Left lung (tissue), 10 donors: ENCODE data around the gene SPRYD3. TPM values are rescaled to one million over a fixed set of nuclear protein-coding genes. Genes with fewer than 3 reads are reported as not detected.
"Not testable (repeated sequence)": the region's sequence is repeated elsewhere in the genome, so short reads cannot be mapped to it uniquely, and the experiment has no call there.

ENCODE experiments used
- ATAC-seq: fragments of 200-7000 bp; cut with Tn5 transposase; one replicate; pipeline ENCODE4 v1.9.1; 2020; ENCODE audit warnings: moderate library complexity
- DNase-seq, 4 donors: peaks; one replicate each; pipeline ENCODE4 v3.0.0-alpha.2; 2013 to 2020
- H3K27ac ChIP-seq, 2 donors: fragments of 200-600 bp; sonication (generic) in 1 of 2; one replicate each; pipeline versions ENCODE4 v1.5.0 to v1.8.0; 2020 to 2021
- H3K27me3 ChIP-seq, 2 donors: fragments of 200-600 bp; sonication (generic) in 1 of 2; one replicate each; pipeline versions ENCODE4 v1.5.0 to v1.8.0; 2020 to 2021
- H3K36me3 ChIP-seq, 2 donors: fragments of 200-600 bp; sonication (generic) in 1 of 2; one replicate each; pipeline versions ENCODE4 v1.5.0 to v1.8.0; 2020 to 2021
- H3K4me1 ChIP-seq, 2 donors: fragments of 200-600 bp; one replicate each; pipeline ENCODE4 v1.8.0; 2021
- H3K4me3 ChIP-seq, 2 donors: fragments of 200-600 bp; sonication (generic) in 1 of 2; one replicate each; pipeline versions ENCODE4 v1.5.0 to v1.8.0; 2020 to 2021; ENCODE audit warnings: mild to moderate bottlenecking in 1 of 2
- H3K9me3 ChIP-seq, 2 donors: fragments of 200-600 bp; sonication (generic) in 1 of 2; one replicate each; pipeline versions ENCODE4 v1.5.0 to v1.8.0; 2020 to 2021
- CTCF ChIP-seq, 2 donors: fragments of 200-600 bp; sonication (generic) in 1 of 2; IDR thresholded peaks; one replicate each; pipeline versions ENCODE4 v1.5.0 to v1.8.0; 2021; ENCODE audit warnings: antibody characterized with exemption in 2 of 2
- intact Hi-C, 2 donors: fragments of 100-400 bp; cut with DNase I; formaldehyde crosslinking; loops; one replicate each; pipeline versions ENCODE4 v1.11.2 to v1.14.2; 2022
- polyA plus RNA-seq, 6 donors: library from polyadenylated mRNA; unstranded; fragments of 120-200 nt; gene quantifications; one replicate each; pipeline ENCODE4 v1.2.1, GENCODE V29; 2013; ENCODE audit not compliant: insufficient read length in 6 of 6
- total RNA-seq, 2 donors: library from RNA; stranded (reverse); fragmentation: NEBNext Ultra II Directional; extraction: Animal tissue kit (Norgen Biotek cat#: 25700); gene quantifications; one replicate each; pipeline ENCODE4 v1.2.1, GENCODE V29; 2021
- donor health status: DM: no; HTN: yes; CAD: no.
- donor health status: DM: no; HTN: no; CAD: no.

Gene SPRYD3
- total and polyA plus RNA-seq, 8 donors, result 14.2 to 41.4 (median 18.1) TPM

DNA sequence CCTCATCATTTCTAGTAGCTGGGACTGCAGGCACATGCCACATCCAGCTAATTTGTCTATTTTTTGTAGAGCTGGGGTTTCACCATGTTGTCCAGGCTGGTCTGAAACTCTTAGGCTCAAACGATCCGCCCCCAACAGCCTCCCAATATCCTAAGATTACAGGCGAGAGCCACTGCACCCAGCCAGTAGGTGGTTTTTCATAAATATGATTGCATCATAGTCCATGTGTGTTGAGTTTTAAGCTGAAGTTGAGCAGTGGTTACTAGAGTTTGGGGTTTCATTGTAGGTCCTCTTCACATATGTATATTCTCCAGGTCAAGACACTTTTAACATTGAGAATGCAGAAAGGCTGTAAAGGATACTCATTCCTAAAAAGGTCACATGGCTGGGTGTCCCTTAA is 42.4 kb downstream of the SPRYD3 start:
- no peak for TF ChIP-seq CTCF (IDR thresholded peaks at IDR 0.05)
- Histone ChIP-seq H3K27ac (no peak overlapping the region), H3K36me3 (peaks cover 0 to 97% of the 10 kb centered on the region in 2 donors), H3K9me3 (no peaks in the 10 kb centered on the region), H3K27me3 (no peaks in the 10 kb centered on the region), H3K4me1 (peaks cover 0 to 37% of the 10 kb centered on the region in 2 donors), H3K4me3 (no peak overlapping the region)
- no peak for DNase-seq
- no peak for ATAC-seq
- intact Hi-C loops, result no loop called here

DNA sequence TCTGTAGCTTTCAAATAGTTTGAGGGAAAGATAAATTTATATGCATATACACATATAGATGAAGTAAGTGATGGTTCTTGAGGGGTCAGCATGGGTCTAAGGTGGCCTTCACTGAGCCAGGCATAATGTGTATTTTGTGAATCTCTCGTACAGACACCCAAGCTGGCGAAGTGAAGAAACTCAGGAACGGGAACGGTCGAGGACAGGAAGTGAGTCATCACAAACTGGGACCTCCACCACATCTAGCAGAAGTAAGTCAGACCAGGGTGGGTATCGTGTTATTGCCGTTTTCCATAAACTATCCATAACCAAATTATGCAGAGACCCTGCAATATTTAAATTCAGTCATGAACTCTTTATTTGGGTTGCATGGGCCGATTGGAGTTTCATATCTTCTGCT is 44.7 kb downstream of the SPRYD3 start:
- TF ChIP-seq CTCF (IDR thresholded peaks at IDR 0.05), result no peak
- no peaks in the 10 kb centered on the region for H3K27me3 ChIP-seq
- intact Hi-C loops, result no loop called here
- H3K36me3 ChIP-seq, result peaks cover 0 to 100% of the 10 kb centered on the region in 2 donors
- ATAC-seq (no peak), DNase-seq (no peak)
- H3K9me3 ChIP-seq, result no peaks in the 10 kb centered on the region
- H3K4me3 ChIP-seq, result no peak overlapping the region
- H3K4me1 ChIP-seq, result peaks cover 0 to 32% of the 10 kb centered on the region in 2 donors
- H3K27ac ChIP-seq, result peak overlapping the region in 1 of 2 donors; percentile 38

- peaks cover 0 to 100% of the 10 kb centered on the region in 2 donors for H3K36me3 ChIP-seq
- not testable (repeated sequence) for H3K27me3 ChIP-seq
Observed at GRCh38 chr12:53033832-53034231, 45.4 kb downstream of the SPRYD3 start.

DNA sequence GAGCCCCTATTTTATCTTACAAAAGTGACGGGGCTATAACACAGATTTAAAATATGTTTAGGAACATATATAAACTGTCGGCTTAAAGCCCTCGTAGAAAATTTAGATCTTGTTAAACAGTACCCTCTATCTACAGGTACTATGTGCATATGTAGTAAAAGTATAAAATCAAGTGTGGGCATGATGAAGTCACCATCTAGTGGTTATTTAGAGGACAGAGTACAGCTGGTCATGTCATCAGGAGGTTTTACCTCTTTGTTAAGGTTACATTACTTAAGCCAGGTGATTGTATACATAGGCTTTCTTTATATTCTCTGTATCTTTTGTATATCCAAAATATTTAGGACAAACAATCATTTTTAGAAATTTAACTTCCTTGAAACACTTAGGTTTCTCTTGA is 47.6 kb downstream of the SPRYD3 start:
- Histone ChIP-seq H3K27ac (no peak overlapping the region), H3K36me3 (peaks cover 0 to 100% of the 10 kb centered on the region in 2 donors), H3K4me1 (peaks cover 0 to 12% of the 10 kb centered on the region in 2 donors), H3K27me3 (no peaks in the 10 kb centered on the region), H3K9me3 (no peaks in the 10 kb centered on the region), H3K4me3 (no peak overlapping the region)
- no peak for DNase-seq
- intact Hi-C loops, result no loop called here
- TF ChIP-seq CTCF (IDR thresholded peaks at IDR 0.05), result no peak
- ATAC-seq, result peak; percentile 34

More at GRCh38 chr12:53033832-53034231, 45.4 kb downstream of the SPRYD3 start:
- intact Hi-C loops, DNase-seq, ATAC-seq, H3K9me3 ChIP-seq, H3K4me3 ChIP-seq: not testable (repeated sequence)
- Histone ChIP-seq H3K4me1 (peaks cover 0 to 26% of the 10 kb centered on the region in 2 donors), H3K27ac (peak overlapping the region in 1 of 2 donors; percentile 38)

- H3K9me3 ChIP-seq, DNase-seq, H3K27me3 ChIP-seq, H3K4me3 ChIP-seq, H3K27ac ChIP-seq, intact Hi-C loops, ATAC-seq, H3K4me1 ChIP-seq: not testable (repeated sequence)
- peaks cover 0 to 100% of the 10 kb centered on the region in 2 donors for H3K36me3 ChIP-seq
Observed at GRCh38 chr12:53027014-53027413, 52.2 kb downstream of the SPRYD3 start.

DNA sequence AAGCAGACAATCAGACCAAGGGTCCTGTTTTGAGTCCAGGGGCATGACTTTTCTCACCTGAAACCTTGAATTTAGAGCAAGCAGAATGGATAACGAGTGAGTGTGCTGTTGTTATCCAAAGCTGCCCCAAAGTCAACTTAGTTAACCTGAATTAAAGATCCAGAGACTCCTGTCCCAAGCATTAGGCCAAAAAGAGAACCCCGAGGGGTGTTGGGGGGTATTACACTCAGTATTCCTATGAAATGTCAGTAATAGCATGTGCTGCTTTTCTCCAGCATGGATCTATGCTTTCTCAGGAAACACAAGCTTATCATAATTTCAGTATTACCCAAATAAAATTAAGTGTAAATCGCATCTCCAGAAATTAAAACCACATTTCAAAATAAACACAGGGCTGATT is 53.9 kb downstream of the SPRYD3 start:
- no peak for TF ChIP-seq CTCF (IDR thresholded peaks at IDR 0.05)
- Histone ChIP-seq H3K9me3 (no peaks in the 10 kb centered on the region), H3K27me3 (no peaks in the 10 kb centered on the region), H3K4me3 (no peak overlapping the region), H3K4me1 (no peaks in the 10 kb centered on the region), H3K36me3 (peaks cover 3 to 100% of the 10 kb centered on the region in 2 donors), H3K27ac (no peak overlapping the region)
- ATAC-seq, result no peak
- intact Hi-C loops, result no loop called here
- no peak for DNase-seq
